B cell (primary cell): ENCODE data around the gene KIF26B.

Experiments
- EZH2 ChIP-seq: IDR thresholded peaks from 2 replicates; pipeline ENCODE4 v1.6.1; 2012; ENCODE audit warnings: borderline replicate concordance, low read depth, mild to moderate bottlenecking, moderate library complexity, low read length; ENCODE audit not compliant: insufficient read depth, poor library complexity, severe bottlenecking
- TF ChIP-seq, protein P1 (sequence below): fragments of 200-600 bp; IDR thresholded peaks from one replicate; pipeline ENCODE4 v1.8.0; 2022; ENCODE audit warnings: antibody characterized with exemption, mild to moderate bottlenecking

DNA sequence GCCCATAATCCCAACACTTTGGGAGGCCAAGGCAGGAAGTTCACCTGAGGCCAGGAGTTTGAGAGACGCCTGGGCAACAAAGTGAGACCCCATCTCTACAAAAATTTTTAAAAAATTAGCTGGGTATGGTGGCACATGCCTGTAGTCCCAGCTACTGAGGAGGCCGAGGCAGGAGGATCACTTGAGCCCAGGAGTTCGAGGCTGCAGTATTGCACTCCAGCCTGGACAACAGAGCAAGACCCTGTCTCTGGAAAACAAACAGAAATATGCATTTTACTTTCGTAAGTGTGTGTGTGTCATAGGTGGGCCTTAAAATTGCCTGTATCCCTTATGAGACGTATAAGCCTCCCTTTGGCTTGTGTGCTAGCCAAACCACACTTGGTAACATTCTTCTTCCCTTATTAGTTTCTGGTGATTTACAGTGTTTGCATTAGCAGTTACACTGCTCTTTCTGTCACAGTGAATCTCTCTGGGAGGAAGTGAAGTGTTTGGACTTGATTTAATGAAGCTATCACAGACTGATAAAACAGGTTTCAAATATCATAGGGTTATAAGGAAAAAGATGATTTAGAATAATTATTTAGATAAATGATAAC, 48.9 kb upstream of the KIF26B start:
- TF ChIP-seq EZH2 = no peak
- TF ChIP-seq, protein P1, sequence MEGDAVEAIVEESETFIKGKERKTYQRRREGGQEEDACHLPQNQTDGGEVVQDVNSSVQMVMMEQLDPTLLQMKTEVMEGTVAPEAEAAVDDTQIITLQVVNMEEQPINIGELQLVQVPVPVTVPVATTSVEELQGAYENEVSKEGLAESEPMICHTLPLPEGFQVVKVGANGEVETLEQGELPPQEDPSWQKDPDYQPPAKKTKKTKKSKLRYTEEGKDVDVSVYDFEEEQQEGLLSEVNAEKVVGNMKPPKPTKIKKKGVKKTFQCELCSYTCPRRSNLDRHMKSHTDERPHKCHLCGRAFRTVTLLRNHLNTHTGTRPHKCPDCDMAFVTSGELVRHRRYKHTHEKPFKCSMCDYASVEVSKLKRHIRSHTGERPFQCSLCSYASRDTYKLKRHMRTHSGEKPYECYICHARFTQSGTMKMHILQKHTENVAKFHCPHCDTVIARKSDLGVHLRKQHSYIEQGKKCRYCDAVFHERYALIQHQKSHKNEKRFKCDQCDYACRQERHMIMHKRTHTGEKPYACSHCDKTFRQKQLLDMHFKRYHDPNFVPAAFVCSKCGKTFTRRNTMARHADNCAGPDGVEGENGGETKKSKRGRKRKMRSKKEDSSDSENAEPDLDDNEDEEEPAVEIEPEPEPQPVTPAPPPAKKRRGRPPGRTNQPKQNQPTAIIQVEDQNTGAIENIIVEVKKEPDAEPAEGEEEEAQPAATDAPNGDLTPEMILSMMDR = no peak
